WERI-Rb-1 (cell line): Measurements from ENCODE around the gene VPS51.

Experiments
- DNase-seq: peaks from one replicate; pipeline ENCODE4 v3.0.0-alpha.2; 2020
- H3K27ac ChIP-seq: fragments of 250-450 bp; sonication (Bioruptor Pico); 2 replicates; pipeline ENCODE4 v1.5.1; 2020; ENCODE audit warnings: mild to moderate bottlenecking, moderate library complexity
- H3K27me3 ChIP-seq: fragments of 250-450 bp; sonication (Bioruptor Pico); 2 replicates; pipeline ENCODE4 v1.5.1; 2021; ENCODE audit warnings: mild to moderate bottlenecking, low read depth, moderate library complexity; ENCODE audit not compliant: insufficient read depth, severe bottlenecking
- H3K36me3 ChIP-seq: fragments of 250-450 bp; sonication (Bioruptor Pico); 2 replicates; pipeline ENCODE4 v1.5.1; 2020; ENCODE audit warnings: mild to moderate bottlenecking, moderate library complexity
- H3K4me3 ChIP-seq: 2 replicates; pipeline ENCODE4 v1.5.1; 2011; ENCODE audit warnings: low read depth, mild to moderate bottlenecking, control low read depth, low read length
- H3K9me3 ChIP-seq: fragments of 250-450 bp; sonication (Bioruptor Pico); 2 replicates; pipeline ENCODE4 v1.5.1; 2021; ENCODE audit warnings: mild to moderate bottlenecking, moderate library complexity; ENCODE audit not compliant: severe bottlenecking
- CTCF ChIP-seq: IDR thresholded peaks from 2 replicates; pipeline ENCODE4 v1.5.1; 2011; ENCODE audit warnings: low read depth, mild to moderate bottlenecking, control low read depth, inconsistent platforms, low read length

Gene VPS51

GRCh38 chr11:65110354-65110861 is 14.4 kb downstream of the VPS51 start:
- H3K4me3 ChIP-seq: no peak overlapping the region
- no peaks in the 10 kb centered on the region for H3K9me3 ChIP-seq
- no peak overlapping the region for H3K27ac ChIP-seq
- no peaks in the 10 kb centered on the region for H3K27me3 ChIP-seq
- peak; percentile 90 for DNase-seq
- peaks cover 10% of the 10 kb centered on the region; the same call in 1 of the 2 replicates for H3K36me3 ChIP-seq
- peak; percentile 92 for TF ChIP-seq CTCF

GRCh38 chr11:65111159-65111743 is 15.2 kb downstream of the VPS51 start:
- Histone ChIP-seq H3K27ac (no peak overlapping the region), H3K4me3 (no peak overlapping the region)

GRCh38 chr11:65111744-65112545 is 15.9 kb downstream of the VPS51 start, which contains the start of gene TM7SF2:
Gene TM7SF2, plus strand, starts transcription at chr11:65111872. Its CDS starts 144 bp downstream, at chr11:65112016.
- DNase-seq: peak; percentile 96
- H3K27me3 ChIP-seq: no peaks in the 10 kb centered on the region
- TF ChIP-seq CTCF: no peak
- peak within 1 kb of the TSS; percentile 78 for H3K27ac ChIP-seq
- peak within 1 kb of the TSS; percentile 65 for H3K4me3 ChIP-seq
- no peaks in the 10 kb centered on the region for H3K9me3 ChIP-seq
- peaks cover 18% of the 10 kb centered on the region for H3K36me3 ChIP-seq

More at GRCh38 chr11:65111159-65111743, 15.2 kb downstream of the VPS51 start:
- Histone ChIP-seq H3K9me3 (no peaks in the 10 kb centered on the region), H3K36me3 (peaks cover 15% of the 10 kb centered on the region; the same call in 1 of the 2 replicates), H3K27me3 (no peaks in the 10 kb centered on the region)
- no peak for DNase-seq
- no peak for TF ChIP-seq CTCF

- Histone ChIP-seq H3K4me3 (peak overlapping the region; percentile 65), H3K9me3 (no peaks in the 10 kb centered on the region), H3K36me3 (peaks cover 18% of the 10 kb centered on the region), H3K27ac (peak overlapping the region; percentile 78), H3K27me3 (no peaks in the 10 kb centered on the region)
- peak; percentile 90 for TF ChIP-seq CTCF
- DNase-seq: peak; percentile 72
Measured at GRCh38 chr11:65112546-65113360, 16.7 kb downstream of the VPS51 start.

GRCh38 chr11:65113361-65113756 is 17.3 kb downstream of the VPS51 start:
- DNase-seq: no peak
- Histone ChIP-seq H3K27me3 (no peaks in the 10 kb centered on the region), H3K36me3 (peaks cover 24% of the 10 kb centered on the region), H3K27ac (peak overlapping the region; percentile 78), H3K9me3 (no peaks in the 10 kb centered on the region), H3K4me3 (peak overlapping the region; percentile 65)
- no peak for TF ChIP-seq CTCF
